ENCODE data around the gene AMOTL1. TPM values are rescaled to one million over a fixed set of nuclear protein-coding genes. Genes with fewer than 3 reads are reported as not detected.

Gene AMOTL1
- total and polyA plus RNA-seq, 2 of the 8 experiments (the other 6 are each of a cell fraction or from before 2014, with no cell fraction given), result 9.0 to 27.6 TPM

GRCh38 chr11:94800414-94800813 lies 32.3 kb downstream of the AMOTL1 start:
- Histone ChIP-seq H3K23ac (ENCODE audit: insufficient read length) (no peak overlapping the region), H2BK12ac (ENCODE audit: low read depth, low read length) (no peak overlapping the region), H2BK5ac (ENCODE audit: low read depth, low read length) (no peak overlapping the region), H3K79me1 (ENCODE audit: low read depth, low read length) (peaks cover 2% of the 10 kb centered on the region; the same call in 1 of the 2 replicates), H4K20me1 (replicated peaks in 1 of 2; ENCODE audit: control insufficient read depth in 1 of 2, insufficient read depth in 2 of 2, low read length in 2 of 2) (peaks cover 0 to 4% of the 10 kb centered on the region in 2 experiments), H2BK120ac (replicated peaks; ENCODE audit: low read depth, low read length) (no peak overlapping the region), H3K36me3 (ENCODE audit: control insufficient read depth in 2 of 4, insufficient read depth in 4 of 4, low read length in 3 of 4) (peaks cover 0 to 9% (median 4%) of the 10 kb centered on the region in 4 experiments; a peak in 4 of 8 replicates), H4K8ac (ENCODE audit: extremely low read depth, insufficient read depth, low read length) (no peak overlapping the region), H3K4me1 (replicated peaks in 1 of 4; ENCODE audit: control insufficient read depth in 3 of 4, insufficient read depth in 4 of 4, low read length in 3 of 4) (no peaks in the 10 kb centered on the region), H4K91ac (replicated peaks; ENCODE audit: insufficient read length, low read length) (no peak overlapping the region), H2AFZ (ENCODE audit: low read length) (no peak overlapping the region), H2BK20ac (ENCODE audit: low read length) (no peak overlapping the region), H3K23me2 (ENCODE audit: low read depth, low read length) (no peaks in the 10 kb centered on the region; the same call in 1 of the 2 replicates), H2AK5ac (ENCODE audit: low read depth, low read length) (no peak overlapping the region), H3K4me2 (ENCODE audit: insufficient read depth in 1 of 2, low read depth in 2 of 2, low read length in 2 of 2) (no peak overlapping the region), H2BK15ac (ENCODE audit: low read length) (no peak overlapping the region), H3K56ac (replicated peaks; ENCODE audit: insufficient read length, low read depth, low read length) (no peak overlapping the region), H3K4ac (replicated peaks; ENCODE audit: insufficient read length, low read depth, low read length) (no peak overlapping the region), H3K9ac (replicated peaks in 1 of 4; ENCODE audit: extremely low read depth in 1 of 4, low read depth in 3 of 4, low read length in 3 of 4) (no peak overlapping the region), H3K18ac (ENCODE audit: extremely low read depth, low read length) (no peak overlapping the region), H3K27ac (ENCODE audit: low read depth, low read length) (no peak overlapping the region), H3K4me3 (ENCODE audit: extremely low read depth in 1 of 4, insufficient read depth in 2 of 4, low read depth in 3 of 4, low read length in 4 of 4) (no peak overlapping the region), H3K27me3 (replicated peaks in 1 of 4; ENCODE audit: control insufficient read depth in 3 of 4, extremely low read depth in 1 of 4, insufficient read depth in 3 of 4, low read length in 3 of 4) (no peaks in the 10 kb centered on the region), H3K9me3 (ENCODE audit: insufficient read depth in 2 of 2, low read depth in 1 of 2, low read length in 1 of 2) (no peaks in the 10 kb centered on the region), H3K79me2 (ENCODE audit: control insufficient read depth in 1 of 2, insufficient read depth in 2 of 2, low read length in 2 of 2) (peaks cover 0 to 19% of the 10 kb centered on the region in 2 experiments; a peak in 3 of 4 replicates), H4K5ac (ENCODE audit: insufficient read length, low read depth, low read length) (no peak overlapping the region), H3K14ac (ENCODE audit: insufficient read length) (no peak overlapping the region)
- no peak for DNase-seq (ENCODE audit: low read depth in 1 of 2, low spot score in 2 of 2)
- no peak for FAIRE-seq
- POLR2A ChIA-PET (ENCODE audit: partially characterized antibody), result no interaction called here
- CTCF ChIA-PET (ENCODE audit: partially characterized antibody), result interaction anchor here (0.7 kb wide), 1 partner anchor 14 kb away, joined by 4 read pairs; no protein-coding TSS in a partner anchor
- 86% methylated on average over 1 of the region's 1 CpG; no CpG with 5 or more reads in 1 of the 2 experiments for WGBS, 2 experiments (ENCODE audit: extremely low coverage in 1 of 2, insufficient coverage in 1 of 2, insufficient read length in 1 of 2, insufficient replicate concordance in 2 of 2, low coverage in 1 of 2, low lambda C conversion rate in 2 of 2, missing lambda C conversion rate in 1 of 2)
- no peak for TF ChIP-seq GTF2F1 (IDR thresholded peaks at IDR 0.05; ENCODE audit: borderline replicate concordance, low read depth, low read length)
